GM12878 (cell line): ENCODE measurements around the gene MIA3. TPM values are rescaled to one million over a fixed set of nuclear protein-coding genes. Genes with fewer than 3 reads are reported as not detected.

Source experiments
- ATAC-seq: fragments of 200-7000 bp; cut with Tn5 transposase; 3 replicates; pipeline ENCODE4 v1.9.1; 2020; ENCODE audit warnings: mild to moderate bottlenecking, moderate library complexity
- BruUV-seq: library from RNA; stranded (reverse); fragments of 400-500 nt; replicated peaks from 2 replicates; lab custom pipeline; 2021; lab: Mats Ljungman, UMichigan
- CTCF ChIA-PET: fragments of 300-600 bp; sonication (Branson Sonifier 250); formaldehyde crosslinking; extraction: SDS; loops from one replicate; lab custom pipeline; 2021; ENCODE audit warnings: inconsistent platforms; lab: Yijun Ruan, JAX
- POLR2A ChIA-PET: fragments of 350-600 bp; formaldehyde crosslinking; extraction: SDS; loops from one replicate; lab custom pipeline; 2021; ENCODE audit warnings: inconsistent platforms; lab: Charles Lee
- RAD21 ChIA-PET: fragments of 300-600 bp; sonication (Branson Sonifier 250); formaldehyde crosslinking; loops from one replicate; lab custom pipeline; 2023; ENCODE audit warnings: antibody characterized with exemption; ENCODE audit not compliant: unreplicated experiment; lab: Charles Lee
- SMC1A ChIA-PET: fragments of 300-600 bp; sonication (Branson Sonifier 250); formaldehyde crosslinking; loops from one replicate; lab custom pipeline; 2023; ENCODE audit not compliant: unreplicated experiment, uncharacterized antibody; lab: Charles Lee
- DNase-seq: peaks from one replicate; pipeline ENCODE4 v3.0.0-alpha.2; 2011; ENCODE audit warnings: low read depth, low spot score
- FAIRE-seq: peaks from 3 replicates; lab custom pipeline; 2011; peaks lifted over from hg19 to GRCh38; lab: Jason Lieb, UNC
- H2AFZ ChIP-seq: 2 replicates; pipeline ENCODE4 v1.6.0; 2011; ENCODE audit warnings: low read depth, low read length, control low read depth; ENCODE audit not compliant: control insufficient read depth
- H3K27ac ChIP-seq: 2 replicates; pipeline ENCODE4 v1.5.1; 2011; ENCODE audit warnings: control low read depth; ENCODE audit not compliant: control insufficient read depth, insufficient read depth
- H3K27me3 ChIP-seq, 2 experiments: replicated peaks in 1 of 2; 2 replicates each; pipeline versions ENCODE4 v1.6.0 to v1.6.1; 2011; ENCODE audit warnings: low read length in 1 of 2; ENCODE audit not compliant: control insufficient read depth in 2 of 2, insufficient read depth in 2 of 2
- H3K36me3 ChIP-seq, 2 experiments: 2 replicates each; pipeline ENCODE4 v1.5.1; 2011; ENCODE audit warnings: low read length in 1 of 2; ENCODE audit not compliant: control insufficient read depth in 2 of 2, insufficient read depth in 2 of 2
- H3K4me1 ChIP-seq: 2 replicates; pipeline ENCODE4 v1.6.1; 2011; ENCODE audit warnings: mild to moderate bottlenecking, low read length, moderate library complexity, mixed read lengths; ENCODE audit not compliant: control insufficient read depth, insufficient read depth
- H3K4me2 ChIP-seq: 2 replicates; pipeline ENCODE4 v1.6.0; 2011; ENCODE audit warnings: control low read depth; ENCODE audit not compliant: control insufficient read depth, insufficient read depth
- H3K4me3 ChIP-seq: fragments of 200-600 bp; sonication (generic); 2 replicates; pipeline ENCODE4 v1.5.1; 2016
- H3K79me2 ChIP-seq: 2 replicates; pipeline ENCODE4 v1.6.0; 2011; ENCODE audit warnings: low read length; ENCODE audit not compliant: control insufficient read depth, insufficient read depth
- H3K9ac ChIP-seq: 2 replicates; pipeline ENCODE4 v1.8.0; 2011; ENCODE audit warnings: low read length, control low read depth, mixed read lengths; ENCODE audit not compliant: control insufficient read depth, insufficient read depth
- H3K9me3 ChIP-seq: replicated peaks from 3 replicates; pipeline ENCODE4 v1.5.1; 2011; ENCODE audit warnings: mild to moderate bottlenecking, low read length; ENCODE audit not compliant: control insufficient read depth, insufficient read depth
- H4K20me1 ChIP-seq: 2 replicates; pipeline ENCODE4 v1.6.0; 2011; ENCODE audit not compliant: control insufficient read depth, insufficient read depth
- CHD1 ChIP-seq: IDR thresholded peaks from 2 replicates; pipeline ENCODE4 v1.6.1; 2012; ENCODE audit warnings: low read depth, low read length, improper control_type of control experiment
- NRF1 ChIP-seq: conservative IDR thresholded peaks from 2 replicates; pipeline ENCODE4 v1.6.1; 2011; ENCODE audit warnings: mild to moderate bottlenecking, low read depth, low read length, improper control_type of control experiment
- POLR2AphosphoS2 ChIP-seq: IDR thresholded peaks from 2 replicates; pipeline ENCODE4 v1.6.1; 2011; ENCODE audit warnings: low read depth, mild to moderate bottlenecking, low read length, improper control_type of control experiment, moderate library complexity
- POU2F2 ChIP-seq: IDR thresholded peaks from 3 replicates; pipeline ENCODE4 v1.6.1; 2011; ENCODE audit warnings: low read depth, mild to moderate bottlenecking, low read length, borderline replicate concordance
- RCOR1 ChIP-seq: conservative IDR thresholded peaks from 2 replicates; pipeline ENCODE4 v1.6.1; 2012; ENCODE audit warnings: low read depth, low read length, improper control_type of control experiment
- RELA ChIP-seq: fragments of 450-650 bp; IDR thresholded peaks from 2 replicates; pipeline ENCODE4 v1.8.0; 2014; ENCODE audit warnings: borderline replicate concordance; ENCODE audit not compliant: partially characterized antibody
- SREBF2 ChIP-seq: IDR thresholded peaks from 2 replicates; pipeline ENCODE4 v1.6.1; 2012; ENCODE audit warnings: mild to moderate bottlenecking, low read length
- SRF ChIP-seq, 2 experiments: IDR thresholded peaks; 2 replicates each; pipeline ENCODE4 v1.6.1; 2011; ENCODE audit warnings: low read depth in 2 of 2, low read length in 2 of 2, mild to moderate bottlenecking in 1 of 2, moderate library complexity in 1 of 2
- TCF3 ChIP-seq: IDR thresholded peaks from 2 replicates; pipeline ENCODE4 v1.6.1; 2012; ENCODE audit warnings: low read depth, mild to moderate bottlenecking, low read length, borderline replicate concordance; ENCODE audit not compliant: insufficient read depth
- WGBS: methylation state at CpG from one replicate; pipeline ENCODE4 v1.1.6; 2016; ENCODE audit warnings: low lambda C conversion rate; ENCODE audit not compliant: insufficient replicate concordance, insufficient coverage; ENCODE audit errors: missing lambda C conversion rate; 5-methylcytosine and 5-hydroxymethylcytosine counted together
- in situ Hi-C: fragments of 300-500 bp; cut with MboI; formaldehyde crosslinking; loops from 9 replicates; pipeline ENCODE4 v1.14.3; 2018; ENCODE audit warnings: mixed read lengths
- intact Hi-C: fragments of 100-400 bp; cut with micrococcal nuclease; formaldehyde crosslinking; loops from one replicate; pipeline ENCODE4 v1.14.2; 2022; ENCODE audit not compliant: unreplicated experiment
- polyA plus RNA-seq, 11 experiments: library from polyadenylated mRNA; depleted of rRNA in 4 of 11; unstranded in 6 of 11; stranded (reverse) in 5 of 11; fragments of >200 nt; fragmentation: Nextera tagmentation in 4 of 11; fragmentation: Illumina TruSeq in 1 of 11; extraction: Ambion mirVana in 4 of 11; extraction: Trizol in 1 of 11; gene quantifications; 1 replicate in 1 of 11; 2 replicates in 10 of 11; pipeline versions ENCODE4 v1.2.1 to v1.2.3, GENCODE V29; 2011 to 2016; ENCODE audit warnings: inconsistent platforms in 2 of 11, missing spikeins in 2 of 11, low read depth in 1 of 11
- total RNA-seq, 4 experiments: library from RNA; depleted of rRNA in 3 of 4; stranded (reverse); fragments of >200 nt in 3 of 4; fragmentation: Illumina TruSeq in 1 of 4; extraction: Trizol in 1 of 4; gene quantifications; 2 replicates each; pipeline versions ENCODE4 v1.2.1 to v1.2.3, GENCODE V29; 2013 to 2021
- TF ChIP-seq, protein P1 (sequence below): fragments of 450-650 bp; IDR thresholded peaks from 2 replicates; pipeline ENCODE4 v1.6.1; 2016; ENCODE audit warnings: mild to moderate bottlenecking, moderate library complexity, borderline replicate concordance
- TF ChIP-seq, protein P2 (sequence below), 3 experiments: IDR thresholded peaks in 2 of 3; conservative IDR thresholded peaks in 1 of 3; 2 replicates each; pipeline ENCODE4 v1.5.1; 2011; ENCODE audit warnings: low read depth in 3 of 3, low read length in 3 of 3, mild to moderate bottlenecking in 3 of 3, control low read depth in 2 of 3, moderate library complexity in 2 of 3, inconsistent platforms in 1 of 3, mixed read lengths in 1 of 3; ENCODE audit not compliant: control insufficient read depth in 2 of 3, insufficient read depth in 1 of 3; ENCODE audit errors: extremely low read depth in 1 of 3
- TF ChIP-seq, protein P3 (sequence below): fragments of 450-650 bp; IDR thresholded peaks from 2 replicates; pipeline ENCODE4 v1.6.1; 2016; ENCODE audit warnings: mild to moderate bottlenecking
- TF ChIP-seq, protein P4 (sequence below): fragments of 450-650 bp; formaldehyde crosslinking; IDR thresholded peaks from 2 replicates; pipeline ENCODE4 v1.5.0; 2022; ENCODE audit warnings: mild to moderate bottlenecking, missing genetic modification characterization

Gene MIA3
- total and polyA plus RNA-seq, 10 of the 15 experiments (the other 5 are each of a cell fraction or from before 2014, with no cell fraction given): 12.9 to 50.8 (median 30.3) TPM

DNA sequence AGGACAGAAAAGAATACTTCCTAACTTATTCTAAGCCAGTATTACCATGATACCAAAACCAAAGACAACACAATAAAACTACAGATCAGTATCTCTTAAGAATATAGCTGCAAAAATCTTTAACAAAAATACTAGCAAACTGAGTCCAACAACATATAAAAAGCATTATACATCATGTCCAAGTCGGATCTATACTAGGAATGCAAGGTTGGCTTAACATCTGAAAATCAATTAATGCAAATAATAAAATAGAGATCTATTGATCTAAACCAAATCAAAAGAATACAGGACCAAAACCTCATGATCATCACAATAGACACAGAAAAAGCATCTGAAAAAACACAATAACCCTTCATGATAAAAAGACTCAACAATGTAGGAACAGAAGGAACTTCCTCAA lies 47.1 kb upstream of the MIA3 start:
- ChIA-PET CTCF (interaction anchor here (1.2 to 1.5 kb wide), 2 partner anchors 11 to 63 kb away, joined by 3 to 4 read pairs; no protein-coding TSS in a partner anchor), RAD21 (no interaction called here)
- Histone ChIP-seq H3K9ac (no peak overlapping the region), H3K9me3 (no peaks in the 10 kb centered on the region; the same call in 2 of the 3 replicates), H3K27me3 (no peaks in the 10 kb centered on the region), H3K4me3 (no peak overlapping the region), H3K36me3 (peaks cover 0 to 19% of the 10 kb centered on the region in 2 experiments; a peak in 1 of 4 replicates)
- intact Hi-C loops: no loop called here
- no peak for TF ChIP-seq SREBF2
- TF ChIP-seq RCOR1: no peak
- no peak for TF ChIP-seq SRF (IDR thresholded peaks at IDR 0.05; ENCODE audit: low read depth in 2 of 2, low read length in 2 of 2)
- TF ChIP-seq, protein P1, sequence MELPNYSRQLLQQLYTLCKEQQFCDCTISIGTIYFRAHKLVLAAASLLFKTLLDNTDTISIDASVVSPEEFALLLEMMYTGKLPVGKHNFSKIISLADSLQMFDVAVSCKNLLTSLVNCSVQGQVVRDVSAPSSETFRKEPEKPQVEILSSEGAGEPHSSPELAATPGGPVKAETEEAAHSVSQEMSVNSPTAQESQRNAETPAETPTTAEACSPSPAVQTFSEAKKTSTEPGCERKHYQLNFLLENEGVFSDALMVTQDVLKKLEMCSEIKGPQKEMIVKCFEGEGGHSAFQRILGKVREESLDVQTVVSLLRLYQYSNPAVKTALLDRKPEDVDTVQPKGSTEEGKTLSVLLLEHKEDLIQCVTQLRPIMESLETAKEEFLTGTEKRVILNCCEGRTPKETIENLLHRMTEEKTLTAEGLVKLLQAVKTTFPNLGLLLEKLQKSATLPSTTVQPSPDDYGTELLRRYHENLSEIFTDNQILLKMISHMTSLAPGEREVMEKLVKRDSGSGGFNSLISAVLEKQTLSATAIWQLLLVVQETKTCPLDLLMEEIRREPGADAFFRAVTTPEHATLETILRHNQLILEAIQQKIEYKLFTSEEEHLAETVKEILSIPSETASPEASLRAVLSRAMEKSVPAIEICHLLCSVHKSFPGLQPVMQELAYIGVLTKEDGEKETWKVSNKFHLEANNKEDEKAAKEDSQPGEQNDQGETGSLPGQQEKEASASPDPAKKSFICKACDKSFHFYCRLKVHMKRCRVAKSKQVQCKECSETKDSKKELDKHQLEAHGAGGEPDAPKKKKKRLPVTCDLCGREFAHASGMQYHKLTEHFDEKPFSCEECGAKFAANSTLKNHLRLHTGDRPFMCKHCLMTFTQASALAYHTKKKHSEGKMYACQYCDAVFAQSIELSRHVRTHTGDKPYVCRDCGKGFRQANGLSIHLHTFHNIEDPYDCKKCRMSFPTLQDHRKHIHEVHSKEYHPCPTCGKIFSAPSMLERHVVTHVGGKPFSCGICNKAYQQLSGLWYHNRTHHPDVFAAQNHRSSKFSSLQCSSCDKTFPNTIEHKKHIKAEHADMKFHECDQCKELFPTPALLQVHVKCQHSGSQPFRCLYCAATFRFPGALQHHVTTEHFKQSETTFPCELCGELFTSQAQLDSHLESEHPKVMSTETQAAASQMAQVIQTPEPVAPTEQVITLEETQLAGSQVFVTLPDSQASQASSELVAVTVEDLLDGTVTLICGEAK: no peak
- no peak for TF ChIP-seq CHD1
- TF ChIP-seq POU2F2: no peak
- no peak for TF ChIP-seq POLR2AphosphoS2
- TF ChIP-seq TCF3: no peak
- no peak for TF ChIP-seq NRF1
- TF ChIP-seq, protein P2, sequence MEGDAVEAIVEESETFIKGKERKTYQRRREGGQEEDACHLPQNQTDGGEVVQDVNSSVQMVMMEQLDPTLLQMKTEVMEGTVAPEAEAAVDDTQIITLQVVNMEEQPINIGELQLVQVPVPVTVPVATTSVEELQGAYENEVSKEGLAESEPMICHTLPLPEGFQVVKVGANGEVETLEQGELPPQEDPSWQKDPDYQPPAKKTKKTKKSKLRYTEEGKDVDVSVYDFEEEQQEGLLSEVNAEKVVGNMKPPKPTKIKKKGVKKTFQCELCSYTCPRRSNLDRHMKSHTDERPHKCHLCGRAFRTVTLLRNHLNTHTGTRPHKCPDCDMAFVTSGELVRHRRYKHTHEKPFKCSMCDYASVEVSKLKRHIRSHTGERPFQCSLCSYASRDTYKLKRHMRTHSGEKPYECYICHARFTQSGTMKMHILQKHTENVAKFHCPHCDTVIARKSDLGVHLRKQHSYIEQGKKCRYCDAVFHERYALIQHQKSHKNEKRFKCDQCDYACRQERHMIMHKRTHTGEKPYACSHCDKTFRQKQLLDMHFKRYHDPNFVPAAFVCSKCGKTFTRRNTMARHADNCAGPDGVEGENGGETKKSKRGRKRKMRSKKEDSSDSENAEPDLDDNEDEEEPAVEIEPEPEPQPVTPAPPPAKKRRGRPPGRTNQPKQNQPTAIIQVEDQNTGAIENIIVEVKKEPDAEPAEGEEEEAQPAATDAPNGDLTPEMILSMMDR (IDR thresholded peaks at IDR 0.05 in 2 of 3, conservative IDR thresholded peaks at IDR 0.05 in 1 of 3; ENCODE audit: control insufficient read depth in 2 of 3, extremely low read depth in 1 of 3, insufficient read depth in 1 of 3, low read depth in 3 of 3, low read length in 3 of 3): no peak
- no peak for TF ChIP-seq RELA
- TF ChIP-seq, protein P3, sequence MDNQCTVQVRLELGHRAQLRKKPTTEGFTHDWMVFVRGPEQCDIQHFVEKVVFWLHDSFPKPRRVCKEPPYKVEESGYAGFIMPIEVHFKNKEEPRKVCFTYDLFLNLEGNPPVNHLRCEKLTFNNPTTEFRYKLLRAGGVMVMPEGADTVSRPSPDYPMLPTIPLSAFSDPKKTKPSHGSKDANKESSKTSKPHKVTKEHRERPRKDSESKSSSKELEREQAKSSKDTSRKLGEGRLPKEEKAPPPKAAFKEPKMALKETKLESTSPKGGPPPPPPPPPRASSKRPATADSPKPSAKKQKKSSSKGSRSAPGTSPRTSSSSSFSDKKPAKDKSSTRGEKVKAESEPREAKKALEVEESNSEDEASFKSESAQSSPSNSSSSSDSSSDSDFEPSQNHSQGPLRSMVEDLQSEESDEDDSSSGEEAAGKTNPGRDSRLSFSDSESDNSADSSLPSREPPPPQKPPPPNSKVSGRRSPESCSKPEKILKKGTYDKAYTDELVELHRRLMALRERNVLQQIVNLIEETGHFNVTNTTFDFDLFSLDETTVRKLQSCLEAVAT: no peak
- TF ChIP-seq, protein P4, sequence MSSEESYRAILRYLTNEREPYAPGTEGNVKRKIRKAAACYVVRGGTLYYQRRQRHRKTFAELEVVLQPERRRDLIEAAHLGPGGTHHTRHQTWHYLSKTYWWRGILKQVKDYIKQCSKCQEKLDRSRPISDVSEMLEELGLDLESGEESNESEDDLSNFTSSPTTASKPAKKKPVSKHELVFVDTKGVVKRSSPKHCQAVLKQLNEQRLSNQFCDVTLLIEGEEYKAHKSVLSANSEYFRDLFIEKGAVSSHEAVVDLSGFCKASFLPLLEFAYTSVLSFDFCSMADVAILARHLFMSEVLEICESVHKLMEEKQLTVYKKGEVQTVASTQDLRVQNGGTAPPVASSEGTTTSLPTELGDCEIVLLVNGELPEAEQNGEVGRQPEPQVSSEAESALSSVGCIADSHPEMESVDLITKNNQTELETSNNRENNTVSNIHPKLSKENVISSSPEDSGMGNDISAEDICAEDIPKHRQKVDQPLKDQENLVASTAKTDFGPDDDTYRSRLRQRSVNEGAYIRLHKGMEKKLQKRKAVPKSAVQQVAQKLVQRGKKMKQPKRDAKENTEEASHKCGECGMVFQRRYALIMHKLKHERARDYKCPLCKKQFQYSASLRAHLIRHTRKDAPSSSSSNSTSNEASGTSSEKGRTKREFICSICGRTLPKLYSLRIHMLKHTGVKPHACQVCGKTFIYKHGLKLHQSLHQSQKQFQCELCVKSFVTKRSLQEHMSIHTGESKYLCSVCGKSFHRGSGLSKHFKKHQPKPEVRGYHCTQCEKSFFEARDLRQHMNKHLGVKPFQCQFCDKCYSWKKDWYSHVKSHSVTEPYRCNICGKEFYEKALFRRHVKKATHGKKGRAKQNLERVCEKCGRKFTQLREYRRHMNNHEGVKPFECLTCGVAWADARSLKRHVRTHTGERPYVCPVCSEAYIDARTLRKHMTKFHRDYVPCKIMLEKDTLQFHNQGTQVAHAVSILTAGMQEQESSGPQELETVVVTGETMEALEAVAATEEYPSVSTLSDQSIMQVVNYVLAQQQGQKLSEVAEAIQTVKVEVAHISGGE: no peak
- TF ChIP-seq, all 136 proteins: peak for 0
- Histone ChIP-seq H3K27ac (no peak overlapping the region), H2AFZ (no peak overlapping the region), H3K4me1 (no peaks in the 10 kb centered on the region), H3K4me2 (no peak overlapping the region), H4K20me1 (no peaks in the 10 kb centered on the region), H3K79me2 (no peaks in the 10 kb centered on the region)
- SMC1A ChIA-PET: interaction anchor here (2.9 kb wide), 1 partner anchor 11 kb away, joined by 12 read pairs; no protein-coding TSS in a partner anchor
- POLR2A ChIA-PET: no interaction called here
- 97% methylated on average over 1 of the region's 1 CpG for WGBS
- in situ Hi-C loops: no loop called here
- DNase-seq (no peak), FAIRE-seq (no peak), ATAC-seq (no peak)
- BruUV-seq: no TSS peak
